Epithelial cell of umbilical artery (primary cell): ENCODE measurements around the gene SCG5. TPM values are rescaled to one million over a fixed set of nuclear protein-coding genes. Genes with fewer than 3 reads are reported as not detected.

ENCODE experiments used
- total RNA-seq: library from RNA; depleted of rRNA; stranded (reverse); fragments of >200 nt; gene quantifications from 2 replicates; pipeline ENCODE4 v1.2.3, GENCODE V29; 2014

Gene SCG5
- 3.2 and 4.6 TPM in 2 replicates for total RNA-seq

GRCh38 chr15:32641517-32642059 lies at the start of gene SCG5:
TSS of gene SCG5 (plus strand) at chr15:32641710. CDS start at chr15:32643593, 1,883 bp downstream.

GRCh38 chr15:32593151-32593550 lies 48.4 kb upstream of the SCG5 start, which contains the start of gene GOLGA8N:
TSS of gene GOLGA8N (plus strand) at chr15:32593456.

GRCh38 chr15:32615051-32615870 lies 26.2 kb upstream of the SCG5 start, which contains the start of gene ARHGAP11A:
TSS of gene ARHGAP11A (plus strand) at chr15:32615504. CDS start at chr15:32616212, 708 bp downstream.

GRCh38 chr15:32717426-32718226 lies 76.1 kb downstream of the SCG5 start, which contains the start of gene GREM1:
TSS of gene GREM1 (plus strand) at chr15:32718004. CDS start at chr15:32730691, 12,687 bp downstream.

Other genes with a start within 250 kb of the SCG5 start
- 0.30 and 0.32 TPM in 2 replicates for gene GOLGA8K, start 238.4 kb upstream of the SCG5 start, total RNA-seq
- gene GOLGA8O, start 186.1 kb upstream of the SCG5 start, total RNA-seq, result 1.1 TPM in 1 of 2 replicates, not detected in the other
- 1.6 and 2.1 TPM in 2 replicates for gene GOLGA8N, start 48.3 kb upstream of the SCG5 start, total RNA-seq
- 23.1 and 25.4 TPM in 2 replicates for gene ARHGAP11A, start 26.2 kb upstream of the SCG5 start, total RNA-seq
- 0.32 and 3.3 TPM in 2 replicates for gene GREM1, start 76.3 kb downstream of the SCG5 start, total RNA-seq